Ishikawa (cell line): Measurements from ENCODE around the gene TSPOAP1.

Experiments used
- CREB1 ChIP-seq: IDR thresholded peaks from 2 replicates; pipeline ENCODE4 v1.6.1; 2012; ENCODE audit warnings: low read depth
- EP300 ChIP-seq: IDR thresholded peaks from 2 replicates; pipeline ENCODE4 v1.6.1; 2012; ENCODE audit warnings: borderline replicate concordance
- FOXM1 ChIP-seq: IDR thresholded peaks from 2 replicates; pipeline ENCODE4 v1.6.1; 2012; ENCODE audit warnings: low read depth, borderline replicate concordance
- NFIC ChIP-seq: IDR thresholded peaks from 2 replicates; pipeline ENCODE4 v1.6.1; 2012
- RAD21 ChIP-seq: IDR thresholded peaks from 2 replicates; pipeline ENCODE4 v1.6.1; 2012; ENCODE audit warnings: low read depth
- REST ChIP-seq: IDR thresholded peaks from 2 replicates; pipeline ENCODE4 v1.6.1; 2012; ENCODE audit warnings: low read depth, mild to moderate bottlenecking
- TAF1 ChIP-seq: IDR thresholded peaks from 2 replicates; pipeline ENCODE4 v1.6.1; 2012; ENCODE audit warnings: low read depth, mild to moderate bottlenecking
- TEAD4 ChIP-seq: IDR thresholded peaks from 2 replicates; pipeline ENCODE4 v1.6.1; 2012
- USF1 ChIP-seq: IDR thresholded peaks from 2 replicates; pipeline ENCODE4 v1.6.1; 2012
- YY1 ChIP-seq: IDR thresholded peaks from 2 replicates; pipeline ENCODE4 v1.6.1; 2012; ENCODE audit warnings: low read depth
- ZBTB7A ChIP-seq: IDR thresholded peaks from 2 replicates; pipeline ENCODE4 v1.6.1; 2012; ENCODE audit warnings: low read depth
- TF ChIP-seq, protein P1 (sequence below): IDR thresholded peaks from 2 replicates; pipeline ENCODE4 v1.6.1; 2012

- no peak for TF ChIP-seq TAF1
- TF ChIP-seq FOXM1: no peak
- TF ChIP-seq EP300: no peak
- TF ChIP-seq, protein P1, sequence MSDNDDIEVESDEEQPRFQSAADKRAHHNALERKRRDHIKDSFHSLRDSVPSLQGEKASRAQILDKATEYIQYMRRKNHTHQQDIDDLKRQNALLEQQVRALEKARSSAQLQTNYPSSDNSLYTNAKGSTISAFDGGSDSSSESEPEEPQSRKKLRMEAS: no peak
- no peak for TF ChIP-seq CREB1
- no peak for TF ChIP-seq REST
- TF ChIP-seq USF1: no peak
- no peak for TF ChIP-seq YY1
- no peak for TF ChIP-seq ZBTB7A
- TF ChIP-seq TEAD4: no peak
- no peak for TF ChIP-seq RAD21
- TF ChIP-seq NFIC: no peak
Measured at GRCh38 chr17:58341861-58342475, 13.4 kb upstream of the TSPOAP1 start.
